ENCODE measurements around the gene ATXN1.

ATXN1 gene

DNA sequence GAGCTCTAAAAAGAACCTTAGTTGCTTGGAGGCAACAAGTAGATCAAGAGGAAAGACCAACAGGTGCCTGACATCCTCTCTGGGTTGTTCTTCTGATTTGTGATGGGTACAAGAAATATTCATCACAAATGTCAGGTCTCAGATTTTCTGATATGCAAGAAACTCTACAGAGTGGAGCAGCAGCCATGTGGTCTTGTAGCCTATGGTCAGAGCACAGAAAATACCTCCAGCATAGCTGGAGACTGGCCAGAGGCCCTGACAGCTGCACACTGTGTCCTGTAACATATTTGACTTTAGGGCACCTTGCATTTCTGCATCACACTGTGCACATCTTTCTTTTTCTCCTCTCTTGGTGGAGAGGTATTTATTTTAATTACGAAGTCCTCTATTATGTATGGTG is 406.6 kb downstream of the ATXN1 start:
- DNase-seq (ENCODE audit: extremely low read depth in 1 of 2, low read depth in 1 of 2): no peak

DNA sequence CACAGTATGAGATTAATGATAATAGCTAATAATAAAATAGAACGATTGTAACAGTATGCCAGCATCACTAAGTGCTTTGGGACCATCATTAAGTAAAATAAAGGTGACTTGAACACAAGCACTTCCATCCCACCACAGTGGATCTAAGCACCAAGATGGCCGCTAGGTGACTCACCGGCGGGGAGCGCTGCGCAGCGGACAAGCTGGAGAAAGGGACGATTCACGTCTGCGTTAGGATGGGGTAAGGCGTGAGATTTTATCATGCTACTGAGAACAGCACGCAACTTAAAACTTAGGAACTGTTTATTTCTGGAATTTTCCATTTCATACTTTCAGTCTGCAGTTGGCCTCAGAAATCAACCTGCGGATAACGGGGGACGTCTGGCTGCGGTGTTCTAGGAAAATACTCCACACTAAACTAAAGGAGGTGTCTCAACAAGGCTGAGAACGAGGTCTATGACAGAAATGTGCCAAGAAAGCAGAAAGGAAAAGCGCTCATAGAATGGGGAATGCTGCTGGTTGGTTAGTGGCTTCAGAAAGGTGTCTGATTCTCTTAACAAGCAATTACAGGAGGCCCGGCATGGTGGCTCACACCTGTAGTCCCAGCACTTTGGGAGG is 408.3 kb downstream of the ATXN1 start:
- DNase-seq (ENCODE audit: extremely low read depth in 1 of 2, low read depth in 1 of 2): no peak

DNA sequence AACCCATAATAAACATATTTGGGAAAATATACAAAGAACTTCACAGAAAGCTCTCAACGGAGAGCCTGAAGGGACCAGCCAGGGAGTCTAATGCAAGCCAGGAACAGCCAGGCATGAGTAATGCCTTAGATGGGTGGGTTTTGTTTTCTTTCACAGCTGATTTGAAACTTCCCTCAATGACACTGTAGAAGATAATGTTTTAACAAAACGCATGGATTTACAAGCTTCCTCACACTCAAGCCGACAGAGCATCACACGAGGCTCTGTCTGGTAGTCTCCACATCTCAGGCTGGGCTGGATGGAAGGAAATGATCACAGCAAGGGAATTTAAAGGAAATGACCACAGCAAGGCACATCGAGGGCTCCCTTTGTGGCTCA is 409.0 kb downstream of the ATXN1 start:
- DNase-seq (ENCODE audit: extremely low read depth in 1 of 2, low read depth in 1 of 2): no peak

DNA sequence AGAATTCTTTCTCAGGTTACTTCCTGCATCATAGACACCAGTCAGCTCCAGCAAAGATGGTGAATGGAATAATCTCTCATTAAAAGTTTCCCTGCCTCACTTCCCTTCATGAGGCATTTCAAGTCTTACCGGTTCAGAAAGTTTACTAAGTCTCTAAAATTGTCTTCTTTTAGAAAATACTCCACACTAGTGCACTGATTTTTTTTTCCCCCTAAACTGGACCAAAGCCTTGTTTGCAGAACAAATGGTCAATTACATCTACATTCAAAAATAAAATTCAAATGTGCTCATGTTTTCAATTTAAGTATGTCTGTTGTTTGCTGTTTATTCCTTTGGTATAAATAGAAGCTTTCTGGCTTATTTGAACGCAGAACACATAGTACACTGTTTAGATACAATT is 411.7 kb downstream of the ATXN1 start:
- DNase-seq (ENCODE audit: extremely low read depth in 1 of 2, low read depth in 1 of 2): no peak

DNA sequence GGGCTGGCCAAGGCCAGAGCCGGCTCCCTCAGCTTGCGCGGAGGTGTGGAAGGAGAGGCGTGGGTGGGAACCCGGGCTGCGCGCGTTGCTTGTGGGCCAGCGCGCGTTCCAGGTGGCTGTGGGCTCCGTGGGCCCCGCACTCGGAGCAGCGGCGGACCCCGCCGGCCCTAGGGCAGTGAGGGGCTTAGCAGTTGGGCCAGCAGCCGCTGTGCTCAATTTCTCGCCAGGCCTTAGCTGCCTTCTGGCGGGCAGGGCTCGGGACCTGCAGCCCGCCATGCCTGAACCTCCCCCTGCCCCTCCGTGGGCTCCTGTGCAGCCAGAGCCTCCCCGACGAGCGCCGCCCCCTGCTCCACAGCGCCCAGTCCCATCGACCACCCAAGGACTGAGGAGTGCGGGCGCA is 414.4 kb downstream of the ATXN1 start:
- DNase-seq (ENCODE audit: extremely low read depth in 1 of 2, low read depth in 1 of 2): no peak

DNA sequence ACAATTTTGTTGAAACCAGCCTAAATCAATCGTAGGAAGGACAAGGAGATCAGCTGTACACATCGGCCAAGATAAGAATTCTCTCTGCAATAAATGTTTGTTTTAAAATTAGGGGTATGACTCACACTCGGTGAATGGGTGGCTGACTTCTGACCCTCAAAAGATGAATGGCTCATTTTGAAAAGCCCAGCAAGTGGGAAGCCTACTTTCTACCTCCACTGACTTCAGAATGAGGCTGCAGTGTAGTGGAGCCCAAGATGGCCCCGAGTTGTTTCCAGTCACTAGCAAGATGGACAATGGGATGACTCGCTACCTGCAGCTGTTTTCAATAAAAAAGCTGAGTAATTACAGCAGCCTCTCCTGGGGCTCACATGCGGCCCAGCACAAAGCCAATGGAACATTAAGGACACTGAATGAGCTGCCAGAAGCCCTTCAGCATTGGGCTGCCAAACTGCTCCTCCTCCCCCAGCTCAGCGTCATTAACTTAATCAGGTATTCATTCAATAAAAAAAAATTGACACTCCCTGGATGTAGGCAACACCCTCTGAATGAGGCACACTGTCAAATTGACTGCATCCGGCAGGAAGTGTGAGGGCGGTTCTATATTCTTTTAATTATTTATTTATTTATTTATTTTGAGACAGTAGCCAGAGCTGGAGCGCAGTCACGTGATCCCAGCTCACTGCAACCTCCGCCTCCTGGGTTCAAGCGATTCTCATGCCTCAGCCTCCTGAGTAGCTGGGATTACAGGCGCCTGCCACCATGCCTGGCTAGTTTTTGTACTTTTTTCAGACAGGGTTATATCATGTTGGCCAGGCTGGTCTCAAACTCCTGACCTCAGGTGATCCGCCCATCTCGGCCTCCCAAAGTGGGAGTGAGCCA is 415.6 kb downstream of the ATXN1 start:
- no peak for DNase-seq (ENCODE audit: extremely low read depth in 1 of 2, low read depth in 1 of 2)

DNA sequence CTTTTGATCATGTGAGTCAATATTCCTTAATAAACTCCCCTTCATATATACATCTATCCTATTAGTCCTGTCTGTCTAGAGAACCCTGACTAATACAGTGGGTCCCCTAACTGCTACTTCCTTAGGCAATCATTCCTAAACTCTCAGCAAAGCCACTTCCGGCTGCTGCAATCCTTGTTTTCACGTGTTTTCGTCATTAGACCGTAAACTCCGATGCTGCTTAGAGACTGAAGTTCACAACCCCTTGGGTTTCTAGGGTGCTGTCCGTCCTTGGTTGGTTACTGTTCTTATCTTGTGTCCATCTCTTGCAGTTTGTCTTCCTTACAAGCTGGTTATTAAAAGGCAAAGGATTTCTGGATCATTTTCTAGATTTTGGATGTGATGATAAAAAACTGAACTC is 416.5 kb downstream of the ATXN1 start:
- DNase-seq (ENCODE audit: extremely low read depth in 1 of 2, low read depth in 1 of 2): no peak

DNA sequence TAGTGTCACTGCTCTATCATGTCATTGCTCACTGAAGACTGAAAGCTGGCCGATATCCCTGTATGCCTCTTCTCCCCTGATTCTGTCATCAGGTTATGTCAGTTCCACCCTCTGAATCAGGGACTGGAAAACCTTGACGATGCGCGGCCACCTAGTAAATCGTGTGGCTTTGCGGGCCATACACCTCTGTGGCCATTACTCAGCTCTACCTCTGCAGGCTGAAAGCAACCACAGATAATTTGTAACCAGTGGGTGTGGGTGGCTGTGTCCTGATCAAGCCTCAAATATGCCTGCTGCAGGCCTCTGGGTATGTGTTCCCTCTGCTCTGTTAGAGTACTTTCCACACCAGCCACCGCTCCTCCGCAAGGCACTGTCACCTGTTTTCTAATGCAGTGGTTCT is 417.7 kb downstream of the ATXN1 start:
- DNase-seq (ENCODE audit: extremely low read depth in 1 of 2, low read depth in 1 of 2): no peak

DNA sequence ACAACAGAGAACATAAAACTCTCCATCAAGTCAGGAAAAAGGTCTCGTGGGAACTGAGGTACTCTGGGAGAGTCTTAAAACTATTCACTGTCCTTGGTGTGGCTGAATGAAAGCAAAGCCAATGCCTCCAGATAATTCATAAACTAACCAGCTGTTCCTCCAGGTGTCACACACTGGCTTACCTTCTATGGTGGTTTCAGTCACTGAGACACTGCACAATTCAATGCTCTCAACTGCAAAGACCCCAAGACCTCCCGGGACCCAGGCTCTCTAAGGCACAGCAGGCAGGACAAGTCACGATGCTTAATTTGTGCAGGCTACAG is 422.0 kb downstream of the ATXN1 start:
- no peak for DNase-seq (ENCODE audit: extremely low read depth in 1 of 2, low read depth in 1 of 2)

DNA sequence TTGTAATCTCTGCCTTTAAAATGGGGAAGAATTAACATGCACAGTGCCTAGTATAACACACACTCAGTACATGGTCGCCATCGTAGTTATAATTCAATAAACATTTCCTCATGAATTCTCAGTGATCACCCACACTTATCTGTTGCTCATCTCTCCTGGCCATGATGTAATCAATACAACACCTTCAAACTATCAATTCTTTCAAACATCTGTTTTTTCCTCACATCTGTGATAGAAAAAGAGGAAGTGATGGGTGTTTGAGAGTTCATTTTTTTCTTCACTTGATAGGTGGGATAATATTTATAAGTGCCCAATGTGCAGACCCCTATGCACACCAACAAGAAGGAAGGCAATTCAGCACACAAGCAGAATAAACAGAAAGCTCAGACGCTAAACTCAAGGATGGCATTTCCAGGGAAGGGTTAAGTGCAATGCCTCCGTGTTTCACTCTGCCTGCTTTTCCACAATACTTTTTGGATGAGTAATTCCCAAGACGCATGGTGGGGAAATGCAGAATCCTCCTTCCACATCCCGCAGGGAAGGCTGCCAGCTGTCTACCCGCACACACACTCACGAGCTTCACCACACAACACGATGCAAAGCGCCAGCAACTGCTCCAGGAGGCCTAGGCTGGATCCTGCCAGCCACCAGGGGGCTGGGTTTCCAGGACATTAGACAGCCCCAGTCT is 422.5 kb downstream of the ATXN1 start:
- DNase-seq (ENCODE audit: extremely low read depth in 1 of 2, low read depth in 1 of 2): no peak

DNA sequence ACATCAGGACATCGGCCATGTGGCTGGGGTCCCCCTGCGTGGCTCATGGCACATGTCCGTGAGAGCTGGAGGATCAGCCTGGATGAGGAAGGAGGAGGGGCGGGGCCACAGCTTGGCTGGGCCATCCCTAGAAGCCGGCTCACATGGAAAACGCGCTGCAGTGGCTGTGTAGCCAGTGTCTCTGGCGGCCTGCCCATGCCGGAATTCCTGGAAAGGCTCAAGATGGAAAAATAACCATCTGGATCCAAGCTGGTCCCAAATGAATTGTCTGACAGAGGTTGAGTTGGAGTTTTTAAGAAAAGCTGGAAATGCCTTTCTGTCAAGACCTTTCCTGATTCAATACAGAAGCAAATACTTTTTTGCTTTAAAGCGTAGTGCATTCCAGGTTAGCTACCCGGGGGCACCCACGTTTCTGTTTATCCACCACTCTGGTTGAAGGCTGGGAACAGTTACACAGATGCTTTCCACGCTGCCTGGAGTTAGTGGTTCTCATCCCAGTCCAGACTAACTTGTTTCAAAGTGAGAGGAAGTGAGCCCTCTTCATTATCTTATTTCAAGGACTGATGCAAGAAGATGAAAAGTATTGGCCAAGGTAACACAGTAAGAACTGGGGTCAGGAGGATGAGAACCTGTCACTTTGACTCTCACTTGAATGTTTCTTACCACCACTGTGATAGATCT is 423.8 kb downstream of the ATXN1 start:
- DNase-seq (ENCODE audit: extremely low read depth in 1 of 2, low read depth in 1 of 2): no peak

DNA sequence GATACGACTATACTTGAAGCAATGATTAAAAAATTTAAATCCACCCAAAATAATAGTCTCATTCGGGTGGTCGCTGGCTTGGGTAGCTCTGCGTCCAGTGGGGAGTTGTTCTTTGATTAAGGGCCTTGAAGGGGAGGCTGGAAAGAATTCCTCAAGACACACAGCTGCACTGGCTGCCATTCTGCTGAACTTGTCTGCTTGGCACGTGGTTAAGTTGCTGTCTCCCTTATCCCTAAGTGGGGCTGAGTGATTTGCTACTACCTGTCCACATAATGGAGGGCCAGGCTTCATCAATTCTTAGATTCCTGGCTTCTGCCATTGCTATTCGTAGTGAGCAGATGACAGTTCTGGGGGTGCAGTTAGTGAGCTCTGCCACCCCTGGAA is 424.4 kb downstream of the ATXN1 start:
- no peak for DNase-seq (ENCODE audit: extremely low read depth in 1 of 2, low read depth in 1 of 2)

DNA sequence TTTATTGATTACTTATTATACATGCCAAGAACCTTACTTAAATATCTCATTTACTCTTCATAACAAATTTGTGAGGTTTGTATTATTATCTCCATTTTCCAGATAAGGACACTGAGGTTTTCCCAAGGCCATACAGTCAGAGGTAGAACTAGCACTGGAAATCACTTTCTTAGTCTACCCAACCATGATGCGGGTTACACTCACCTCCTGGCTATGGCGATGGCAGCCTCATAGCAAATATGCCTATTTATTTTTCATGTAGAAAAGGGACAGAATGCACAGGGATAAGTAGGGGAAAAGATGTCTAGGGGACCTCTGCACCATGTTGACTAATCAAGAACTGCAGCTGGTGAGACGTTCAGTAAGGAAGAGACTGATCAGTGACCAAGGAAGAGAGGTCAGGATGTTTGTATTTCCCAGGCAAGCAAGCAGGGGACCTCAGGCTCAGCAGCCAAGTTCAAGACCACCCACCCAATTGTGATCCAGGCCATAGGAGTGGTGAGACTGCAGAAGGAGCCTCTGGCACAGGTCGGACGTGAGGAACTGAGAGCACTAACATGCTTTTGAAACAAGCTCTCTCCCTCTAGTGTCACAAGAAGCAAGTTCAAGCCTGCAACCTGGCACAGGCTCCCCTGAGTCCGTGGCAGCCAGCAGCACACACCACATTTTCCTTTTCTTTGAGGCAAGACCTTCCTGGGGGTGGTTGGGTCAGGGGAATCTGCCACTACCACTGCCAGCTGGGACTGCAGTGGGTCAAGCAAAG is 425.0 kb downstream of the ATXN1 start:
- no peak for DNase-seq (ENCODE audit: extremely low read depth in 1 of 2, low read depth in 1 of 2)

DNA sequence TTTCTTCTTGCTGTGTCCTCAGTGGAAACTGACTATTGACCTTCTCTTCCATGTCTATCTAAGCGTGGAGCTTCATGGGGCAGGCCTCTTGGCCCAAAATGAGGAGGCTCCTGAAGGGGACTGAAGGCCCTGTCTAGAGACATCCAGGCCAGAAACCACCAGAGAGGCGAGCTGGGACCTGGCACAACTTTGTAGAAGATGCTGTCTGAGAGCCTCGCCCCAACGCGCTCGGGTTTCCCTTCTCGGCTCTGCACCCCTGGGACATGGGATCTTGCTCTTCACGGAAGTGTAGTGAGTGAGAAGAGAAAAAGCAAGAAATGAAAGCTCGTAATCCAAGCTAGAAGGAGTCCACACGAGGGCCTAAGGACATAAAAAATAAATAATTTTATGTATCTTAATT is 426.1 kb downstream of the ATXN1 start:
- DNase-seq (ENCODE audit: extremely low read depth in 1 of 2, low read depth in 1 of 2): no peak

DNA sequence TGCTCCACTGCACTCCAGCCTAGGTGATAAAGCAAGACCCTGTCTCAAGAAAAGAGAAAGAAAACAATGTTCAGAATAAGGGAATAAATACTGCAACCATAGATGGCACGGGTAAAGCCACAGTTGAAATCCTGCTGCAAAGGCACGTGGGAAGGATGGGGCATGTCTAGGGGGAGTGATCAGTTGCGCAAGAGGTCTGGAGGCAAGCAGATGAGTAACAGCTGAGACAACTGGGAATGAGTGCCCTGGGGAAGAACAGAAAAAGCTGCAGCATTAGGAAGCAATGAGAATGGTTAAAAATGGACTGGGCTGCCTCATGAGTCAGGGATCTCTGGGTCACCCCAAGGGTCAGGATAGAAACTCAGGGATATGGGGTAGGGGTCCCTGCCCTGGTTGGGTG is 426.6 kb downstream of the ATXN1 start:
- DNase-seq (ENCODE audit: extremely low read depth in 1 of 2, low read depth in 1 of 2): no peak

DNA sequence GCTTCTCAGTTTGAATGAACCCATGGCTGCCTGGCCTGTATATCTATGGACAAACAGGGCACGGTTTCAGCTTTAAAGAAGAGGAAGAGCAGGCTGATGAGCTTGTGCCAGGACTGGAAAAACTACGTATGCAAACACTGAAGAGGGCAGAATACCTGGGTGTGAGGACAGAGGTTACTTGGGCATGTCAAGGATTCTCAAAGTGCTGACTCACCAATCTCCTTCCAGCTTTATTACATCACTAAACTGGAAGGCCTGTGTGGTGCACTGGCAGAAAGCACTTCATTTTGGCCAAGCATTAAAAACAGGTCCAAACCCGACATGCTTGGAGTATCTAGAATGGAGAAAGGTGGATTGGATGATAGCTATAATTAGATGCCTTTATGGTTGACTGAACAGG is 427.7 kb downstream of the ATXN1 start:
- DNase-seq (ENCODE audit: extremely low read depth in 1 of 2, low read depth in 1 of 2): no peak

DNA sequence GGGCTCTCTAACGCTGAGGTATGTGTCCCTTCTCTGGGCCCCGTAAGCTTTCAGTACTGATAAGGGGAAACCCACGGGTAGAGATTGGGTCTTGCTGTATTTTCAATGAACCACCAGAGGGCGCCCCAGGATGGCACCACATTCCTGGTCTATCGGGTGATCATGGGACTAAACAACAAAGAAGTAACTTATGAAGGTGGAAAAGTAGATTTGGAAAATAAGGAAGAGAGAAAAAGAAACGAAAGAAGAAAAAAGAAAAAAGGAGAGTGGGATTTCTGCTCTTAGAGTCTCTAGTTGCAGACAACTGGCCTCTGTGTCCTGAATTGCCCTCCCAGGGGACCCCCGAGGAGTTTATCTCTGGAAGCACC is 429.1 kb downstream of the ATXN1 start:
- peak; percentile 57 to 71 for DNase-seq (ENCODE audit: extremely low read depth in 1 of 2, low read depth in 1 of 2)

DNA sequence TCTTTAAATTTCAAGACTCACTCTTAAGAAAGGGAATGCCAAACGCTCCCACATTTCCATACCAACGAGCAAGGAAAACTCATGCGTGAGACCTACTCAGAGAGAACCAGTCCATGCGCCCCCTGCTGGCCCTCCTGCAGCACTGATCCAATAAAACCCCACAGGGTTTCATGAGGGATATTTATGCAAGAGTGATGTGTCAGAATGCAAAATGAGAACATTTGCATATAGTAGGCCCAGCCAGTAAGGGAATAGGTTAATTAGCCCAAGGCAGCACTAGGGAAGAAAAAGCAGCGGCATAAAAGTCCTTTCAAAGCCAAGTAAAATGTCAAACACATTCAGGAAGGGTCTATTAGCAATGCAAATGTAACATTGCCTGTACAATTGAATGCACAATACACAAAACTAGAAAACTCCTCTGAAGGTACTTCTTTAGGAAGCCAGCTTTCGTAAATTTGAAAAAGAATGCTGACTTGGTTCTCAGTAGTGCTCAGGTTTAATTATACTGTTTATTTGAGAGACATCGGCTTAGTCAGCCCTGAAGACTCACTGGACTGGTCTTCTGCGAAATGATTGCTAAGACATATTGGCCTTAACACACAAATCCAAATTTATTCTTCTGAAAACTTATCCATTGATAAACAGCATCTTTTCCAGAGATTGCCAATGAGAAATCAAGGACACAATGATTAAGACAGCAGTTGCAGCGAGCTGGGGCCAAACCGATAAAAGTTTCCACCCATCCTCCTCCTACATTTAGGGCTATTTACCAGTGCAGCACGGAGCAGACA is 429.7 kb downstream of the ATXN1 start:
- peak in 1 of 2 donors; percentile 56 for DNase-seq (ENCODE audit: extremely low read depth in 1 of 2, low read depth in 1 of 2)

DNA sequence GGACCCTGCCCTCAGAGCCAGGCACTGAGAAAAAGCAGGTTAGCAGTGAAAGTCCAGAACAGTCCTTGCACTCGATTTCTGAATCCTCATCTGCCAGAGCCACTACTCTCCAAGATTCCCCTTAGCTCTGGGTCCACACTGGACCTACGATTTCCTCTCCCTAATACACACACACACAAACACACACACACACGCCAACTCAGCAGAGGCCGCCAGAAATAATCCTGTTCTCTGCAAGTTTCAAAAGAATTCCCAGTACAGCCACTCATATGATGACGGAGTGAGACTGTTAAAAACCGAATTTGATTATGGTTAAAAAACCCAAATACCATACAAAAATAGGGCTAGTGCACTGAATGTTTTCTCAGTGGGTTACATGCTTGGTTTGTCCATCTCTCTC is 432.0 kb downstream of the ATXN1 start:
- DNase-seq (ENCODE audit: extremely low read depth in 1 of 2, low read depth in 1 of 2): no peak

DNA sequence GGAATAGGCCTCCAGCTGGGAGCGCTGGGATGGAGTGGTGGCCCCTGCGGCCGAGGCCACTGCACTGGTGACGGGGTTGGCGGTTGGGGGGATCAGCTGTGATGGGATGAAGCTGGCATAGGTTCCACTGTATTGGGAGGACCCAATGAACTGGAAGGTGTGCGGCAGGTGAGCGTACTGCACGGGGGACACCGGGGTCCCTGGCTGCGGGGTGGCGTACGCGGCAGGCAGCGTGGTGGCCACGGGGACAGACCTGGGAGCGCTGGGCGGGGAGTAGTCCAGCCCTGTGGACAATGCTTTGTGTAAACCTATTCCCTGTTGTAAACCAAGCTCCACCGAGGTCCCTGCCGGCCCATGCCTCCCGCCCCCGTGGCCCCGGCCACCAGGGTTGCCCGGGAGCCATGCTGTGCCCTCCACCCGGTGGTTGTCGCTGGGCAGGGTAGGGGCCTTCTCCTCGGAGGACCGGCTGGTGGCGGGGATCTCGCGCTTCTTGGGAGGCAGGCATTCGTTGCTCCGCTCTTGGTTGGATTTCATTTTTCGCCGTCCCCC is 433.4 kb downstream of the ATXN1 start:
- no peak for DNase-seq (ENCODE audit: extremely low read depth in 1 of 2, low read depth in 1 of 2)

All from activated CD8-positive, alpha-beta memory T cell treated with anti-CD3 and anti-CD28 coated beads for 1 hour (primary cell).